Limb (tissue), 2 donors: Measurements from ENCODE around the gene SAXO1.

Source experiments
- DNase-seq, 2 donors: peaks; one replicate each; pipeline ENCODE4 v3.0.0-alpha.2; 2016; ENCODE audit errors: extremely low spot score in 2 of 2

SAXO1 gene

DNA sequence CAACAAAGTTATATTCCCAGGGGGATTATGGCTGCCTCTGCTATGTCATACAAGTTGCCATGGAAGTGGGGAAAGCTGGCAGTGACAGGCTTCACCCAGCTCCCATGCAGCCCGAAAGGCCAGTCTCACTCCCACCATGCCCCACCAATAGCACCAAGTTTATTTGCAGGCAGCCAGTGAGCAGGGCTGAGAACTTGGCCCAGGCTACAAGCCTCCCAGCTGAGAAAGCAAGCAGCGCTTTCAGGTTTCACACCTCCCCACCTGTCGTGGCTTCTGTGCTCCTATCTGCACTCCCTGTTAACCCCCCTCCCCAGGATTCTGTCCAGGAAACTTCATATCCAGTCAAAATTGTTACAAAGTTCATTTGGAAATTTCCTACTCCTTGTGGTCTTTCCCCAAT is 155.0 kb downstream of the SAXO1 start:
- no peak for DNase-seq
